GM12878 (cell line): ENCODE measurements around the gene WDFY4. TPM values are rescaled to one million over a fixed set of nuclear protein-coding genes. Genes with fewer than 3 reads are reported as not detected.

Experiments used
- CBX5 ChIP-seq: sonication (generic); IDR thresholded peaks from 2 replicates; pipeline ENCODE4 v1.6.1; 2016; ENCODE audit warnings: low read depth, moderate library complexity, mild to moderate bottlenecking, inconsistent platforms
- MEF2B ChIP-seq: fragments of 450-650 bp; IDR thresholded peaks from 2 replicates; pipeline ENCODE4 v1.6.1; 2018; ENCODE audit warnings: mild to moderate bottlenecking, moderate library complexity; ENCODE audit not compliant: partially characterized antibody, poor library complexity, severe bottlenecking
- MTA3 ChIP-seq: IDR thresholded peaks from 2 replicates; pipeline ENCODE4 v1.6.1; 2012; ENCODE audit warnings: low read length, inconsistent platforms, borderline replicate concordance
- MXI1 ChIP-seq: fragments of 150-350 bp; IDR thresholded peaks from 2 replicates; pipeline ENCODE4 v1.6.1; 2011; ENCODE audit warnings: low read depth, mild to moderate bottlenecking, inconsistent platforms, low read length, improper control_type of control experiment
- NBN ChIP-seq: fragments of 450-650 bp; IDR thresholded peaks from 2 replicates; pipeline ENCODE4 v1.6.1; 2016
- POLR2AphosphoS5 ChIP-seq: IDR thresholded peaks from 2 replicates; pipeline ENCODE4 v1.6.1; 2011; ENCODE audit warnings: mild to moderate bottlenecking, low read length, inconsistent platforms
- ZNF24 ChIP-seq: fragments of 450-650 bp; IDR thresholded peaks from 2 replicates; pipeline ENCODE4 v1.6.1; 2017; ENCODE audit warnings: antibody characterized with exemption, mild to moderate bottlenecking
- ZSCAN29 ChIP-seq: fragments of 450-650 bp; IDR thresholded peaks from 2 replicates; pipeline ENCODE4 v1.6.1; 2017; ENCODE audit warnings: mild to moderate bottlenecking, moderate library complexity
- polyA plus RNA-seq, 11 experiments: library from polyadenylated mRNA; depleted of rRNA in 4 of 11; unstranded in 6 of 11; stranded (reverse) in 5 of 11; fragments of >200 nt; fragmentation: Nextera tagmentation in 4 of 11; fragmentation: Illumina TruSeq in 1 of 11; extraction: Ambion mirVana in 4 of 11; extraction: Trizol in 1 of 11; gene quantifications; 1 replicate in 1 of 11; 2 replicates in 10 of 11; pipeline versions ENCODE4 v1.2.1 to v1.2.3, GENCODE V29; 2011 to 2016; ENCODE audit warnings: inconsistent platforms in 2 of 11, missing spikeins in 2 of 11, low read depth in 1 of 11
- total RNA-seq, 4 experiments: library from RNA; depleted of rRNA in 3 of 4; stranded (reverse); fragments of >200 nt in 3 of 4; fragmentation: Illumina TruSeq in 1 of 4; extraction: Trizol in 1 of 4; gene quantifications; 2 replicates each; pipeline versions ENCODE4 v1.2.1 to v1.2.3, GENCODE V29; 2013 to 2021
- TF ChIP-seq, protein P1 (sequence below): fragments of 450-650 bp; IDR thresholded peaks from 2 replicates; pipeline ENCODE4 v1.6.1; 2018; ENCODE audit warnings: borderline replicate concordance, mild to moderate bottlenecking; ENCODE audit not compliant: partially characterized antibody
- TF ChIP-seq, protein P2 (sequence below): IDR thresholded peaks from 2 replicates; pipeline ENCODE4 v1.6.1; 2011; ENCODE audit warnings: low read depth, low read length, improper control_type of control experiment, borderline replicate concordance
- TF ChIP-seq, protein P3 (sequence below): fragments of 450-650 bp; formaldehyde crosslinking; IDR thresholded peaks from 2 replicates; pipeline ENCODE4 v1.4.0; 2020; ENCODE audit warnings: mild to moderate bottlenecking, moderate library complexity
- TF ChIP-seq, protein P4 (sequence below): fragments of 450-650 bp; IDR thresholded peaks from 2 replicates; pipeline ENCODE4 v1.6.1; 2017; ENCODE audit warnings: mild to moderate bottlenecking, moderate library complexity
- TF ChIP-seq, protein P5 (sequence below): IDR thresholded peaks from 2 replicates; pipeline ENCODE4 v1.6.1; 2011; ENCODE audit warnings: borderline replicate concordance, low read depth, mild to moderate bottlenecking, moderate library complexity, low read length; ENCODE audit not compliant: insufficient read depth, poor library complexity, severe bottlenecking

Gene WDFY4
- total and polyA plus RNA-seq, 10 of the 15 experiments (the other 5 are each of a cell fraction or from before 2014, with no cell fraction given) = 13.5 to 132 (median 47.3) TPM

DNA sequence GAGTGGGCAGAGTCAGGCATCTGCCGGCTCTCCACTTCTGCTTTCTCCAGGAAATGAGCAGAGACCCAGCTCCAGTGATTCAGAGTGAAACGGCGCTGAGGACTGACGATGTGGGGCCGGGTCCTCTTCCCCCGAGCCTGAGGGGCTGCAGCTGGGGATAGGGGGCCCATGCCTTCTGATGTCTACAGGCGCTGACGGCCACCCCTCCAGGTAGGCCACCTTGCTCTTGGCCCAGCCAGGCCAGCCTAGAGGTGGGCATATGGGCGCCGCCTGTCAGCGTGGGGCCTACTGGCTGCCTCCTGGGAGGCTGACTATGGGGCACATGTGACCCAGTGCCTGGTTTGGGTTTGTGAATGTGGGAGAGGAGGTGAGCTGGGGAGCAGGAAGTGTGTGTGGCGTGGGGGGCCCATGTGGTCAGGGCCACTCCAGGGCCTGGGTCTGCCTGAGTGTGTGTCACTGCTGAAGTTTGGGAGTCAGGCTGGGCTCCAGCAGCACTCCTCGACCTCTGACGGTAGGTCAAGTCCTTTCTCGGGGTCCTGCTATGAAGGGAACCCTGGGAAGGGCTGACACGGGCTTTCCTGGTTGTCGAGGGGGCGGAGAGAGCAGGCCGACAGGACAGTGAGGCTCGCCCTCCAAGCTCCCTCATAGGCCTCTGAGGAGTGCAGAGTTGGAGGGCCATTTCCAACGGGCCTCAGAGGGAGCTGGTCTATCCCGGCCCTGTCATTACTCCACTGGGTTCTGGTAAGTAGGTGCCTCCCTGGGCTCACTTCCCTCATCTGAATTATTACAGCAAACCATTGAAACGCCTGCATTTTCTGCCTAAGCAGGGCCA is at the start of gene WDFY4 (continued):
- TF ChIP-seq, protein P1, sequence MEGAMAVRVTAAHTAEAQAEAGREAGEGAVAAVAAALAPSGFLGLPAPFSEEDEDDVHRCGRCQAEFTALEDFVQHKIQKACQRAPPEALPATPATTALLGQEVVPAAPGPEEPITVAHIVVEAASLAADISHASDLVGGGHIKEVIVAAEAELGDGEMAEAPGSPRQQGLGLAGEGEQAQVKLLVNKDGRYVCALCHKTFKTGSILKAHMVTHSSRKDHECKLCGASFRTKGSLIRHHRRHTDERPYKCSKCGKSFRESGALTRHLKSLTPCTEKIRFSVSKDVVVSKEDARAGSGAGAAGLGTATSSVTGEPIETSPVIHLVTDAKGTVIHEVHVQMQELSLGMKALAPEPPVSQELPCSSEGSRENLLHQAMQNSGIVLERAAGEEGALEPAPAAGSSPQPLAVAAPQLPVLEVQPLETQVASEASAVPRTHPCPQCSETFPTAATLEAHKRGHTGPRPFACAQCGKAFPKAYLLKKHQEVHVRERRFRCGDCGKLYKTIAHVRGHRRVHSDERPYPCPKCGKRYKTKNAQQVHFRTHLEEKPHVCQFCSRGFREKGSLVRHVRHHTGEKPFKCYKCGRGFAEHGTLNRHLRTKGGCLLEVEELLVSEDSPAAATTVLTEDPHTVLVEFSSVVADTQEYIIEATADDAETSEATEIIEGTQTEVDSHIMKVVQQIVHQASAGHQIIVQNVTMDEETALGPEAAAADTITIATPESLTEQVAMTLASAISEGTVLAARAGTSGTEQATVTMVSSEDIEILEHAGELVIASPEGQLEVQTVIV = no peak
- TF ChIP-seq MEF2B = peak; percentile 86
- TF ChIP-seq ZNF24 = 0 out of 2 replicates have a peak, but pooled peaks have one; percentile 12
- TF ChIP-seq CBX5 = peak; percentile 49; the same call in 1 of the 2 replicates
- TF ChIP-seq, protein P2, sequence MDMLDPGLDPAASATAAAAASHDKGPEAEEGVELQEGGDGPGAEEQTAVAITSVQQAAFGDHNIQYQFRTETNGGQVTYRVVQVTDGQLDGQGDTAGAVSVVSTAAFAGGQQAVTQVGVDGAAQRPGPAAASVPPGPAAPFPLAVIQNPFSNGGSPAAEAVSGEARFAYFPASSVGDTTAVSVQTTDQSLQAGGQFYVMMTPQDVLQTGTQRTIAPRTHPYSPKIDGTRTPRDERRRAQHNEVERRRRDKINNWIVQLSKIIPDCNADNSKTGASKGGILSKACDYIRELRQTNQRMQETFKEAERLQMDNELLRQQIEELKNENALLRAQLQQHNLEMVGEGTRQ = peak; percentile 23; the same call in 1 of the 2 replicates
- peak; percentile 88 for TF ChIP-seq NBN
- TF ChIP-seq, protein P3, sequence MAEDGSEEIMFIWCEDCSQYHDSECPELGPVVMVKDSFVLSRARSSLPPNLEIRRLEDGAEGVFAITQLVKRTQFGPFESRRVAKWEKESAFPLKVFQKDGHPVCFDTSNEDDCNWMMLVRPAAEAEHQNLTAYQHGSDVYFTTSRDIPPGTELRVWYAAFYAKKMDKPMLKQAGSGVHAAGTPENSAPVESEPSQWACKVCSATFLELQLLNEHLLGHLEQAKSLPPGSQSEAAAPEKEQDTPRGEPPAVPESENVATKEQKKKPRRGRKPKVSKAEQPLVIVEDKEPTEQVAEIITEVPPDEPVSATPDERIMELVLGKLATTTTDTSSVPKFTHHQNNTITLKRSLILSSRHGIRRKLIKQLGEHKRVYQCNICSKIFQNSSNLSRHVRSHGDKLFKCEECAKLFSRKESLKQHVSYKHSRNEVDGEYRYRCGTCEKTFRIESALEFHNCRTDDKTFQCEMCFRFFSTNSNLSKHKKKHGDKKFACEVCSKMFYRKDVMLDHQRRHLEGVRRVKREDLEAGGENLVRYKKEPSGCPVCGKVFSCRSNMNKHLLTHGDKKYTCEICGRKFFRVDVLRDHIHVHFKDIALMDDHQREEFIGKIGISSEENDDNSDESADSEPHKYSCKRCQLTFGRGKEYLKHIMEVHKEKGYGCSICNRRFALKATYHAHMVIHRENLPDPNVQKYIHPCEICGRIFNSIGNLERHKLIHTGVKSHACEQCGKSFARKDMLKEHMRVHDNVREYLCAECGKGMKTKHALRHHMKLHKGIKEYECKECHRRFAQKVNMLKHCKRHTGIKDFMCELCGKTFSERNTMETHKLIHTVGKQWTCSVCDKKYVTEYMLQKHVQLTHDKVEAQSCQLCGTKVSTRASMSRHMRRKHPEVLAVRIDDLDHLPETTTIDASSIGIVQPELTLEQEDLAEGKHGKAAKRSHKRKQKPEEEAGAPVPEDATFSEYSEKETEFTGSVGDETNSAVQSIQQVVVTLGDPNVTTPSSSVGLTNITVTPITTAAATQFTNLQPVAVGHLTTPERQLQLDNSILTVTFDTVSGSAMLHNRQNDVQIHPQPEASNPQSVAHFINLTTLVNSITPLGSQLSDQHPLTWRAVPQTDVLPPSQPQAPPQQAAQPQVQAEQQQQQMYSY = no peak
- TF ChIP-seq ZSCAN29 = no peak
- TF ChIP-seq MTA3 = peak; percentile 85; the same call in 1 of the 2 replicates
- peak; percentile 26 for TF ChIP-seq MXI1
- TF ChIP-seq, protein P4, sequence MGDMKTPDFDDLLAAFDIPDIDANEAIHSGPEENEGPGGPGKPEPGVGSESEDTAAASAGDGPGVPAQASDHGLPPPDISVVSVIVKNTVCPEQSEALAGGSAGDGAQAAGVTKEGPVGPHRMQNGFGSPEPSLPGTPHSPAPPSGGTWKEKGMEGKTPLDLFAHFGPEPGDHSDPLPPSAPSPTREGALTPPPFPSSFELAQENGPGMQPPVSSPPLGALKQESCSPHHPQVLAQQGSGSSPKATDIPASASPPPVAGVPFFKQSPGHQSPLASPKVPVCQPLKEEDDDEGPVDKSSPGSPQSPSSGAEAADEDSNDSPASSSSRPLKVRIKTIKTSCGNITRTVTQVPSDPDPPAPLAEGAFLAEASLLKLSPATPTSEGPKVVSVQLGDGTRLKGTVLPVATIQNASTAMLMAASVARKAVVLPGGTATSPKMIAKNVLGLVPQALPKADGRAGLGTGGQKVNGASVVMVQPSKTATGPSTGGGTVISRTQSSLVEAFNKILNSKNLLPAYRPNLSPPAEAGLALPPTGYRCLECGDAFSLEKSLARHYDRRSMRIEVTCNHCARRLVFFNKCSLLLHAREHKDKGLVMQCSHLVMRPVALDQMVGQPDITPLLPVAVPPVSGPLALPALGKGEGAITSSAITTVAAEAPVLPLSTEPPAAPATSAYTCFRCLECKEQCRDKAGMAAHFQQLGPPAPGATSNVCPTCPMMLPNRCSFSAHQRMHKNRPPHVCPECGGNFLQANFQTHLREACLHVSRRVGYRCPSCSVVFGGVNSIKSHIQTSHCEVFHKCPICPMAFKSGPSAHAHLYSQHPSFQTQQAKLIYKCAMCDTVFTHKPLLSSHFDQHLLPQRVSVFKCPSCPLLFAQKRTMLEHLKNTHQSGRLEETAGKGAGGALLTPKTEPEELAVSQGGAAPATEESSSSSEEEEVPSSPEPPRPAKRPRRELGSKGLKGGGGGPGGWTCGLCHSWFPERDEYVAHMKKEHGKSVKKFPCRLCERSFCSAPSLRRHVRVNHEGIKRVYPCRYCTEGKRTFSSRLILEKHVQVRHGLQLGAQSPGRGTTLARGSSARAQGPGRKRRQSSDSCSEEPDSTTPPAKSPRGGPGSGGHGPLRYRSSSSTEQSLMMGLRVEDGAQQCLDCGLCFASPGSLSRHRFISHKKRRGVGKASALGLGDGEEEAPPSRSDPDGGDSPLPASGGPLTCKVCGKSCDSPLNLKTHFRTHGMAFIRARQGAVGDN = peak; percentile 78; the same call in 1 of the 2 replicates
- TF ChIP-seq, protein P5, sequence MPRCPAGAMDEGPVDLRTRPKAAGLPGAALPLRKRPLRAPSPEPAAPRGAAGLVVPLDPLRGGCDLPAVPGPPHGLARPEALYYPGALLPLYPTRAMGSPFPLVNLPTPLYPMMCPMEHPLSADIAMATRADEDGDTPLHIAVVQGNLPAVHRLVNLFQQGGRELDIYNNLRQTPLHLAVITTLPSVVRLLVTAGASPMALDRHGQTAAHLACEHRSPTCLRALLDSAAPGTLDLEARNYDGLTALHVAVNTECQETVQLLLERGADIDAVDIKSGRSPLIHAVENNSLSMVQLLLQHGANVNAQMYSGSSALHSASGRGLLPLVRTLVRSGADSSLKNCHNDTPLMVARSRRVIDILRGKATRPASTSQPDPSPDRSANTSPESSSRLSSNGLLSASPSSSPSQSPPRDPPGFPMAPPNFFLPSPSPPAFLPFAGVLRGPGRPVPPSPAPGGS = peak; percentile 32
- TF ChIP-seq POLR2AphosphoS5 = peak; percentile 75
